Mucosa of rectum (tissue), 2 donors: ENCODE results near the gene PAM16.

Experiments
- H3K27ac ChIP-seq, 2 donors: one replicate each; pipeline ENCODE4 v1.7.0; 2013; ENCODE audit warnings: inconsistent platforms in 2 of 2, low read depth in 2 of 2, low read length in 2 of 2
- H3K27me3 ChIP-seq, 2 donors: one replicate each; pipeline ENCODE4 v1.7.0; 2013; ENCODE audit warnings: low read length in 2 of 2; ENCODE audit not compliant: control insufficient read depth in 2 of 2, insufficient read depth in 2 of 2
- H3K36me3 ChIP-seq, 2 donors: one replicate each; pipeline ENCODE4 v1.7.0; 2013; ENCODE audit warnings: low read length in 2 of 2; ENCODE audit not compliant: control insufficient read depth in 2 of 2, insufficient read depth in 2 of 2
- H3K4me1 ChIP-seq, 2 donors: one replicate each; pipeline ENCODE4 v1.7.0; 2013; ENCODE audit warnings: low read length in 2 of 2, mild to moderate bottlenecking in 1 of 2; ENCODE audit not compliant: control insufficient read depth in 2 of 2, insufficient read depth in 2 of 2
- H3K4me3 ChIP-seq, 2 donors: one replicate each; pipeline ENCODE4 v1.7.0; 2013; ENCODE audit warnings: low read length in 2 of 2
- H3K9ac ChIP-seq, 2 donors: one replicate each; pipeline ENCODE4 v1.7.0; 2013; ENCODE audit warnings: low read length in 2 of 2, low read depth in 1 of 2, mild to moderate bottlenecking in 1 of 2
- H3K9me3 ChIP-seq, 2 donors: one replicate each; pipeline ENCODE4 v1.7.0; 2013; ENCODE audit warnings: low read length in 2 of 2; ENCODE audit not compliant: control insufficient read depth in 2 of 2
- donor health status: healthy.
- donor health status: Normal muscosa, but diverticular disease.

PAM16 gene

GRCh38 chr16:4309102-4309832 is 41.9 kb downstream of the PAM16 start:
- H3K9me3 ChIP-seq = no peaks in the 10 kb centered on the region
- no peak overlapping the region for H3K27ac ChIP-seq
- H3K4me3 ChIP-seq = no peak overlapping the region
- H3K4me1 ChIP-seq = peaks cover 6 to 8% of the 10 kb centered on the region in 2 donors
- no peak overlapping the region for H3K9ac ChIP-seq
- H3K36me3 ChIP-seq = no peaks in the 10 kb centered on the region
- peaks cover 4 to 8% of the 10 kb centered on the region in 2 donors for H3K27me3 ChIP-seq

GRCh38 chr16:4307215-4308037 is 43.7 kb downstream of the PAM16 start:
- no peaks in the 10 kb centered on the region for H3K9me3 ChIP-seq
- peak overlapping the region; percentile 75 to 76 for H3K27ac ChIP-seq
- H3K9ac ChIP-seq = peak overlapping the region; percentile 52 to 58
- H3K36me3 ChIP-seq = no peaks in the 10 kb centered on the region
- H3K4me1 ChIP-seq = peaks cover 6 to 8% of the 10 kb centered on the region in 2 donors
- H3K27me3 ChIP-seq = peaks cover 0 to 5% of the 10 kb centered on the region in 2 donors
- H3K4me3 ChIP-seq = peak overlapping the region; percentile 74 to 84

GRCh38 chr16:4306470-4307214 is 44.5 kb downstream of the PAM16 start:
- Histone ChIP-seq H3K36me3 (no peaks in the 10 kb centered on the region), H3K9me3 (no peaks in the 10 kb centered on the region), H3K4me1 (peaks cover 6 to 8% of the 10 kb centered on the region in 2 donors), H3K27ac (peak overlapping the region; percentile 75 to 76), H3K9ac (peak overlapping the region; percentile 52 to 58), H3K4me3 (peak overlapping the region; percentile 74 to 84), H3K27me3 (peaks cover 0 to 5% of the 10 kb centered on the region in 2 donors)

- H3K27ac ChIP-seq = no peak overlapping the region
- no peaks in the 10 kb centered on the region for H3K9me3 ChIP-seq
- no peaks in the 10 kb centered on the region for H3K36me3 ChIP-seq
- H3K4me1 ChIP-seq = peaks cover 6 to 13% of the 10 kb centered on the region in 2 donors
- H3K27me3 ChIP-seq = no peaks in the 10 kb centered on the region
- no peak overlapping the region for H3K4me3 ChIP-seq
- H3K9ac ChIP-seq = no peak overlapping the region
Observed at GRCh38 chr16:4303973-4304372, 47.1 kb downstream of the PAM16 start.

GRCh38 chr16:4301968-4302367 is 49.2 kb downstream of the PAM16 start:
- peaks cover 8 to 13% of the 10 kb centered on the region in 2 donors for H3K4me1 ChIP-seq
- no peak overlapping the region for H3K27ac ChIP-seq
- H3K4me3 ChIP-seq = no peak overlapping the region
- no peaks in the 10 kb centered on the region for H3K27me3 ChIP-seq
- no peaks in the 10 kb centered on the region for H3K9me3 ChIP-seq
- no peaks in the 10 kb centered on the region for H3K36me3 ChIP-seq
- H3K9ac ChIP-seq = no peak overlapping the region

GRCh38 chr16:4301177-4301576 is 49.9 kb downstream of the PAM16 start:
- Histone ChIP-seq H3K36me3 (no peaks in the 10 kb centered on the region), H3K27me3 (no peaks in the 10 kb centered on the region), H3K9me3 (no peaks in the 10 kb centered on the region), H3K27ac (no peak overlapping the region), H3K9ac (no peak overlapping the region), H3K4me3 (no peak overlapping the region), H3K4me1 (peaks cover 8 to 9% of the 10 kb centered on the region in 2 donors)

GRCh38 chr16:4298761-4299522 is 52.2 kb downstream of the PAM16 start:
- Histone ChIP-seq H3K27me3 (no peaks in the 10 kb centered on the region), H3K27ac (peak overlapping the region; percentile 56 to 71), H3K9ac (peak overlapping the region in 1 of 2 donors; percentile 24)

GRCh38 chr16:4297480-4297879 is 53.6 kb downstream of the PAM16 start:
- Histone ChIP-seq H3K27me3 (no peaks in the 10 kb centered on the region), H3K4me3 (no peak overlapping the region), H3K9me3 (no peaks in the 10 kb centered on the region), H3K9ac (no peak overlapping the region), H3K36me3 (no peaks in the 10 kb centered on the region), H3K4me1 (peaks cover 13 to 14% of the 10 kb centered on the region in 2 donors), H3K27ac (no peak overlapping the region)

More at GRCh38 chr16:4298761-4299522, 52.2 kb downstream of the PAM16 start:
- Histone ChIP-seq H3K4me1 (peaks cover 9% of the 10 kb centered on the region in 2 donors), H3K4me3 (peak overlapping the region in 1 of 2 donors; percentile 26), H3K9me3 (no peaks in the 10 kb centered on the region), H3K36me3 (no peaks in the 10 kb centered on the region)

- Histone ChIP-seq H3K9me3 (no peaks in the 10 kb centered on the region), H3K4me1 (peaks cover 13 to 16% of the 10 kb centered on the region in 2 donors), H3K36me3 (no peaks in the 10 kb centered on the region)
Observed at GRCh38 chr16:4295581-4295980, 55.5 kb downstream of the PAM16 start.

More at GRCh38 chr16:4295581-4295980, 55.5 kb downstream of the PAM16 start:
- H3K9ac ChIP-seq = no peak overlapping the region
- no peak overlapping the region for H3K27ac ChIP-seq
- no peak overlapping the region for H3K4me3 ChIP-seq
- H3K27me3 ChIP-seq = no peaks in the 10 kb centered on the region
